ENCODE measurements around the gene S100A6.

The S100A6 gene

GRCh38 chr1:153507926-153508583 lies 27.7 kb downstream of the S100A6 start:
- H3K27me3 ChIP-seq (ENCODE audit: control insufficient read depth, insufficient read depth, low read length) = 0 out of 2 replicates have a peak, but pooled peaks cover 5% of the 10 kb centered on the region
- no peak overlapping the region for H3K9ac ChIP-seq (ENCODE audit: low read depth, low read length)
- no peaks in the 10 kb centered on the region for H3K36me3 ChIP-seq (ENCODE audit: control insufficient read depth, insufficient read depth, low read length)
- H3K4me3 ChIP-seq (ENCODE audit: low read depth, low read length) = no peak overlapping the region
- H3K4me1 ChIP-seq (ENCODE audit: control insufficient read depth, insufficient read depth, low read length) = no peaks in the 10 kb centered on the region
- H3K9me3 ChIP-seq (ENCODE audit: control insufficient read depth, insufficient read depth, low read length) = no peaks in the 10 kb centered on the region
- no peak overlapping the region for H3K27ac ChIP-seq (ENCODE audit: low read depth, low read length)

GRCh38 chr1:153506831-153507413 lies 28.9 kb downstream of the S100A6 start:
- Histone ChIP-seq H3K4me1 (ENCODE audit: control insufficient read depth, insufficient read depth, low read length) (no peaks in the 10 kb centered on the region), H3K4me3 (ENCODE audit: low read depth, low read length) (no peak overlapping the region), H3K9me3 (ENCODE audit: control insufficient read depth, insufficient read depth, low read length) (no peaks in the 10 kb centered on the region), H3K9ac (ENCODE audit: low read depth, low read length) (no peak overlapping the region), H3K27ac (ENCODE audit: low read depth, low read length) (peak overlapping the region; percentile 11), H3K36me3 (ENCODE audit: control insufficient read depth, insufficient read depth, low read length) (no peaks in the 10 kb centered on the region), H3K27me3 (ENCODE audit: control insufficient read depth, insufficient read depth, low read length) (0 out of 2 replicates have a peak, but pooled peaks cover 5% of the 10 kb centered on the region)

- no peaks in the 10 kb centered on the region for H3K4me1 ChIP-seq (ENCODE audit: control insufficient read depth, insufficient read depth, low read length)
- no peaks in the 10 kb centered on the region for H3K9me3 ChIP-seq (ENCODE audit: control insufficient read depth, insufficient read depth, low read length)
- H3K36me3 ChIP-seq (ENCODE audit: control insufficient read depth, insufficient read depth, low read length) = no peaks in the 10 kb centered on the region
- no peak overlapping the region for H3K4me3 ChIP-seq (ENCODE audit: low read depth, low read length)
- H3K27ac ChIP-seq (ENCODE audit: low read depth, low read length) = no peak overlapping the region
- H3K27me3 ChIP-seq (ENCODE audit: control insufficient read depth, insufficient read depth, low read length) = 0 out of 2 replicates have a peak, but pooled peaks cover under 1% of the 10 kb centered on the region
- no peak overlapping the region for H3K9ac ChIP-seq (ENCODE audit: low read depth, low read length)
Observed at GRCh38 chr1:153506386-153506785, 29.4 kb downstream of the S100A6 start.

GRCh38 chr1:153505576-153505975 lies 30.2 kb downstream of the S100A6 start:
- H3K9ac ChIP-seq (ENCODE audit: low read depth, low read length) = no peak overlapping the region
- H3K4me3 ChIP-seq (ENCODE audit: low read depth, low read length) = no peak overlapping the region
- H3K9me3 ChIP-seq (ENCODE audit: control insufficient read depth, insufficient read depth, low read length) = no peaks in the 10 kb centered on the region
- H3K27ac ChIP-seq (ENCODE audit: low read depth, low read length) = no peak overlapping the region
- no peaks in the 10 kb centered on the region for H3K36me3 ChIP-seq (ENCODE audit: control insufficient read depth, insufficient read depth, low read length)
- no peaks in the 10 kb centered on the region for H3K27me3 ChIP-seq (ENCODE audit: control insufficient read depth, insufficient read depth, low read length)
- H3K4me1 ChIP-seq (ENCODE audit: control insufficient read depth, insufficient read depth, low read length) = no peaks in the 10 kb centered on the region

DNA sequence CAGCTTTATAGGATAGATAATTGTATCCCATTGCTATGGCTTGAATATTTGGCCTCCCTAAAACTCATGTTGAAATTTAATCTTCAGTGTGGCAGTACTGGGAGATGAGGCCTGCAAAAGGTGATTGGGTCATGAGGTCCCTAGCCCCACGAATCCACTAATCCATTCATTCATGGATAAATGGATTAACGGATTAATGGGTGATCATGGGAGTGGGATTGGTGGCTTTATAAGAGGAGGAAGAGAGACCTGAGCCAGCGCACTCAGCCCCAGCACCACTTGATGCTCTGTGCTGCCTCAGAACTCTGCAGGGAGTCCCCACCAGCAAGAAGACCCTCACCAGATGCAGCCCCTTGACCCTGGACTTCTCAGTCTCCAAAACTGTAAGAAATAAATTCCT lies 32.0 kb downstream of the S100A6 start:
- Histone ChIP-seq H3K27me3 (ENCODE audit: control insufficient read depth, insufficient read depth, low read length) (no peaks in the 10 kb centered on the region), H3K36me3 (ENCODE audit: control insufficient read depth, insufficient read depth, low read length) (no peaks in the 10 kb centered on the region), H3K27ac (ENCODE audit: low read depth, low read length) (no peak overlapping the region), H3K9me3 (ENCODE audit: control insufficient read depth, insufficient read depth, low read length) (no peaks in the 10 kb centered on the region), H3K4me1 (ENCODE audit: control insufficient read depth, insufficient read depth, low read length) (no peaks in the 10 kb centered on the region), H3K9ac (ENCODE audit: low read depth, low read length) (no peak overlapping the region), H3K4me3 (ENCODE audit: low read depth, low read length) (no peak overlapping the region)

- Histone ChIP-seq H3K27me3 (ENCODE audit: control insufficient read depth, insufficient read depth, low read length) (no peaks in the 10 kb centered on the region), H3K9me3 (ENCODE audit: control insufficient read depth, insufficient read depth, low read length) (no peaks in the 10 kb centered on the region)
Observed at GRCh38 chr1:153498746-153499145, 37.0 kb downstream of the S100A6 start.

GRCh38 chr1:153495536-153495935 lies 40.3 kb downstream of the S100A6 start:
- Histone ChIP-seq H3K9me3 (ENCODE audit: control insufficient read depth, insufficient read depth, low read length) (no peaks in the 10 kb centered on the region), H3K4me3 (ENCODE audit: low read depth, low read length) (no peak overlapping the region), H3K9ac (ENCODE audit: low read depth, low read length) (no peak overlapping the region), H3K27ac (ENCODE audit: low read depth, low read length) (no peak overlapping the region), H3K36me3 (ENCODE audit: control insufficient read depth, insufficient read depth, low read length) (no peaks in the 10 kb centered on the region), H3K4me1 (ENCODE audit: control insufficient read depth, insufficient read depth, low read length) (0 out of 2 replicates have a peak, but pooled peaks cover 3% of the 10 kb centered on the region), H3K27me3 (ENCODE audit: control insufficient read depth, insufficient read depth, low read length) (no peaks in the 10 kb centered on the region)

More at GRCh38 chr1:153498746-153499145, 37.0 kb downstream of the S100A6 start:
- no peaks in the 10 kb centered on the region for H3K36me3 ChIP-seq (ENCODE audit: control insufficient read depth, insufficient read depth, low read length)
- no peak overlapping the region for H3K9ac ChIP-seq (ENCODE audit: low read depth, low read length)
- H3K4me1 ChIP-seq (ENCODE audit: control insufficient read depth, insufficient read depth, low read length) = 0 out of 2 replicates have a peak, but pooled peaks cover 3% of the 10 kb centered on the region
- no peak overlapping the region for H3K4me3 ChIP-seq (ENCODE audit: low read depth, low read length)
- no peak overlapping the region for H3K27ac ChIP-seq (ENCODE audit: low read depth, low read length)

GRCh38 chr1:153494976-153495535 lies 40.7 kb downstream of the S100A6 start:
- Histone ChIP-seq H3K27me3 (ENCODE audit: control insufficient read depth, insufficient read depth, low read length) (no peaks in the 10 kb centered on the region), H3K9me3 (ENCODE audit: control insufficient read depth, insufficient read depth, low read length) (no peaks in the 10 kb centered on the region), H3K9ac (ENCODE audit: low read depth, low read length) (no peak overlapping the region), H3K4me1 (ENCODE audit: control insufficient read depth, insufficient read depth, low read length) (0 out of 2 replicates have a peak, but pooled peaks cover 3% of the 10 kb centered on the region), H3K4me3 (ENCODE audit: low read depth, low read length) (no peak overlapping the region), H3K36me3 (ENCODE audit: control insufficient read depth, insufficient read depth, low read length) (no peaks in the 10 kb centered on the region), H3K27ac (ENCODE audit: low read depth, low read length) (no peak overlapping the region)

DNA sequence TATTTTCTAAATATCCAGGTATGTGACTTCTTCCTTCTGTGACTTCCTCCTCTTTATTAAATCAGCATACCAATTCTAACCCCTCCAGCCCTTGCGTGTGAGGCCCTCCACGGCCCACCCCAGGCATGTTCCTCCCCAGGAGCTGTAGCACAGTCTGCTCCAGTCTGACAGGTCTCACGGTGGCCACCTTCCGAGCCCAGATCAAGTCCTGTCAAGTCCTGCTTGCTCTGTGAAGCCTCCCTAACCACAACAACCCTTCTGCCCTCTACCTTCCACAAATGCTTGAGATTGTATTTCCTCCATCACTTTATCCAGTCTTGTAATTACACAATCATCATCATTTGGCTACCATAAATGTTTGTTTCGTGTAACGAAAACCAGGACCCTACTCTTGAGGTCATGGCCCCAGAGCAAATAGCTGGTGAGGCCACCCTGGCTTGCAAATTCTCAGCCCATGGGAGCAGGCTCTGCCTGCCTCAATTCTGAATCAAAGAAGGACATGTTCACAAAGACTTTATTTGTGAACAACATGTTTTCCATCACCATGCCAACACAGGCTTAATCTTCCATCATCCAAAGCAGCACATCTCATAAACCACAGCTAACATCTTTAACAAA lies 42.3 kb downstream of the S100A6 start:
- H3K27ac ChIP-seq (ENCODE audit: low read depth, low read length) = no peak overlapping the region
- H3K36me3 ChIP-seq (ENCODE audit: control insufficient read depth, insufficient read depth, low read length) = no peaks in the 10 kb centered on the region
- no peaks in the 10 kb centered on the region for H3K9me3 ChIP-seq (ENCODE audit: control insufficient read depth, insufficient read depth, low read length)
- no peaks in the 10 kb centered on the region for H3K27me3 ChIP-seq (ENCODE audit: control insufficient read depth, insufficient read depth, low read length)
- no peak overlapping the region for H3K4me3 ChIP-seq (ENCODE audit: low read depth, low read length)
- H3K4me1 ChIP-seq (ENCODE audit: control insufficient read depth, insufficient read depth, low read length) = 0 out of 2 replicates have a peak, but pooled peaks cover 3% of the 10 kb centered on the region
- no peak overlapping the region for H3K9ac ChIP-seq (ENCODE audit: low read depth, low read length)

- Histone ChIP-seq H3K9me3 (ENCODE audit: control insufficient read depth, insufficient read depth, low read length) (no peaks in the 10 kb centered on the region), H3K4me3 (ENCODE audit: low read depth, low read length) (no peak overlapping the region), H3K9ac (ENCODE audit: low read depth, low read length) (no peak overlapping the region), H3K36me3 (ENCODE audit: control insufficient read depth, insufficient read depth, low read length) (no peaks in the 10 kb centered on the region), H3K27ac (ENCODE audit: low read depth, low read length) (no peak overlapping the region), H3K27me3 (ENCODE audit: control insufficient read depth, insufficient read depth, low read length) (no peaks in the 10 kb centered on the region), H3K4me1 (ENCODE audit: control insufficient read depth, insufficient read depth, low read length) (0 out of 2 replicates have a peak, but pooled peaks cover 3% of the 10 kb centered on the region)
Observed at GRCh38 chr1:153490272-153491051, 45.3 kb downstream of the S100A6 start.

Measured in HUES48 (cell line).